HepG2 (cell line): ENCODE results near the gene IL21R. TPM values are rescaled to one million over a fixed set of nuclear protein-coding genes. Genes with fewer than 3 reads are reported as not detected.

ENCODE experiments used
- ATAC-seq: fragments of 200-7000 bp; cut with Tn5 transposase; 3 replicates; pipeline ENCODE4 v1.9.1; 2020; ENCODE audit warnings: mild to moderate bottlenecking, moderate library complexity
- BruUV-seq: library from RNA; stranded (reverse); fragments of 400-500 nt; replicated peaks from 2 replicates; lab custom pipeline; 2021; lab: Mats Ljungman, UMichigan
- CTCF ChIA-PET: fragments of 300-600 bp; formaldehyde crosslinking; extraction: SDS; loops from one replicate; lab custom pipeline; 2021; ENCODE audit warnings: low total read pairs, inconsistent platforms, low intra/inter-chr PET ratio; lab: Yijun Ruan, JAX
- POLR2A ChIA-PET: fragments of 350-600 bp; sonication (Branson Sonifier 250); formaldehyde crosslinking; loops from one replicate; lab custom pipeline; 2020; ENCODE audit warnings: antibody characterized with exemption, inconsistent platforms; lab: Yijun Ruan, JAX
- DNase-seq: peaks from one replicate; pipeline ENCODE4 v3.0.0-alpha.2; 2015; ENCODE audit warnings: low spot score
- FAIRE-seq: peaks from 3 replicates; lab custom pipeline; 2011; peaks lifted over from hg19 to GRCh38; lab: Jason Lieb, UNC
- H2AFZ ChIP-seq: one replicate; pipeline ENCODE4 v1.6.1; 2011; ENCODE audit warnings: low read length, inconsistent platforms
- H3K27ac ChIP-seq: fragments of 300-600 bp; 3 replicates; pipeline ENCODE4 v1.8.0; 2011; ENCODE audit warnings: mixed run types, mild to moderate bottlenecking, mixed read lengths, low read length, inconsistent platforms; ENCODE audit not compliant: insufficient read depth; ENCODE audit errors: extremely low read length
- H3K27me3 ChIP-seq, 2 experiments: fragments of 200-600 bp in 1 of 2; 2 replicates in 1 of 2; 3 replicates in 1 of 2; pipeline versions ENCODE4 v1.6.0 to v1.8.0; 2011; ENCODE audit warnings: low read length in 2 of 2, mild to moderate bottlenecking in 2 of 2, moderate library complexity in 2 of 2, inconsistent platforms in 1 of 2; ENCODE audit not compliant: insufficient read depth in 2 of 2, control insufficient read depth in 1 of 2
- H3K36me3 ChIP-seq, 2 experiments: fragments of 200-600 bp in 1 of 2; replicated peaks in 1 of 2; 2 replicates in 1 of 2; 3 replicates in 1 of 2; pipeline versions ENCODE4 v1.5.1 to v1.8.0; 2011; ENCODE audit warnings: low read length in 2 of 2, inconsistent platforms in 1 of 2; ENCODE audit not compliant: insufficient read depth in 2 of 2, control insufficient read depth in 1 of 2
- H3K4me1 ChIP-seq: 2 replicates; pipeline ENCODE4 v1.5.1; 2012; ENCODE audit warnings: low read length, inconsistent platforms; ENCODE audit not compliant: insufficient read depth
- H3K4me2 ChIP-seq: 2 replicates; pipeline ENCODE4 v1.6.0; 2011; ENCODE audit warnings: low read depth, low read length, inconsistent platforms
- H3K4me3 ChIP-seq, 3 experiments: fragments of 200-600 bp in 1 of 3; sonication (generic), shearing (Covaris generic) in 1 of 3; replicated peaks in 1 of 3; 2 replicates each; pipeline ENCODE4 v1.5.1; 2011 to 2016; ENCODE audit warnings: low read length in 3 of 3, inconsistent platforms in 2 of 3, low read depth in 2 of 3, mild to moderate bottlenecking in 2 of 3, control low read depth in 1 of 3, mixed read lengths in 1 of 3; ENCODE audit not compliant: insufficient read depth in 1 of 3
- H3K79me2 ChIP-seq: one replicate; pipeline ENCODE4 v1.6.1; 2011; ENCODE audit warnings: low read length, inconsistent platforms; ENCODE audit not compliant: insufficient read depth
- H3K9ac ChIP-seq: 2 replicates; pipeline ENCODE4 v1.6.0; 2011; ENCODE audit warnings: mild to moderate bottlenecking, low read depth, low read length, inconsistent platforms; ENCODE audit not compliant: insufficient read depth
- H3K9me3 ChIP-seq: 2 replicates; pipeline ENCODE4 v1.5.1; 2012; ENCODE audit warnings: mild to moderate bottlenecking, low read length
- H4K20me1 ChIP-seq: 2 replicates; pipeline ENCODE4 v1.6.0; 2011; ENCODE audit warnings: inconsistent platforms, mild to moderate bottlenecking, low read length, moderate library complexity; ENCODE audit not compliant: insufficient read depth
- ARHGAP35 ChIP-seq: sonication (generic); formaldehyde crosslinking; IDR thresholded peaks from 2 replicates; pipeline ENCODE4 v1.9.0; 2022; ENCODE audit warnings: mild to moderate bottlenecking, inconsistent platforms, moderate library complexity, missing genetic modification reagents, borderline replicate concordance
- CEBPG ChIP-seq: IDR thresholded peaks from 2 replicates; pipeline ENCODE4 v1.6.1; 2016
- HNRNPH1 ChIP-seq: fragments of 200-400 bp; formaldehyde crosslinking; optimal IDR thresholded peaks from 2 replicates; pipeline ENCODE3; 2017; ENCODE audit warnings: mild to moderate bottlenecking, low read depth, low read length
- KLF13 ChIP-seq: sonication (generic); formaldehyde crosslinking; IDR thresholded peaks from 2 replicates; pipeline ENCODE4 v1.4.0; 2020; ENCODE audit warnings: mild to moderate bottlenecking, missing genetic modification reagents
- PLRG1 ChIP-seq: fragments of 450-650 bp; conservative IDR thresholded peaks from 2 replicates; pipeline ENCODE4 v1.6.1; 2016
- RFXAP ChIP-seq: sonication (generic); formaldehyde crosslinking; IDR thresholded peaks from 2 replicates; pipeline ENCODE4 v1.4.0; 2020; ENCODE audit warnings: missing genetic modification reagents, borderline replicate concordance
- RXRB ChIP-seq: IDR thresholded peaks from 2 replicates; pipeline ENCODE4 v1.6.1; 2016; ENCODE audit warnings: borderline replicate concordance, missing genetic modification reagents, missing compliant biosample characterization
- SMAD1 ChIP-seq: sonication (generic); formaldehyde crosslinking; IDR thresholded peaks from 2 replicates; pipeline ENCODE4 v1.4.0; 2020; ENCODE audit warnings: missing genetic modification reagents, low read depth, mild to moderate bottlenecking, borderline replicate concordance
- ZBTB20 ChIP-seq: sonication (generic); formaldehyde crosslinking; IDR thresholded peaks from 2 replicates; pipeline ENCODE4 v1.8.1; 2023; ENCODE audit warnings: missing genetic modification reagents, low read depth, mild to moderate bottlenecking, borderline replicate concordance
- ZNF24 ChIP-seq: fragments of 450-650 bp; IDR thresholded peaks from 2 replicates; pipeline ENCODE4 v1.6.1; 2017; ENCODE audit warnings: antibody characterized with exemption, mild to moderate bottlenecking
- ZNF317 ChIP-seq: sonication (generic); formaldehyde crosslinking; IDR thresholded peaks from 2 replicates; pipeline ENCODE4 v1.5.0; 2020; ENCODE audit warnings: mild to moderate bottlenecking, missing genetic modification reagents
- ZNF430 ChIP-seq: sonication (generic); formaldehyde crosslinking; IDR thresholded peaks from 2 replicates; pipeline ENCODE4 v1.9.0; 2021; ENCODE audit warnings: mild to moderate bottlenecking, missing genetic modification reagents
- ZNF749 ChIP-seq: sonication (generic); formaldehyde crosslinking; IDR thresholded peaks from 2 replicates; pipeline ENCODE4 v1.8.0; 2022; ENCODE audit warnings: mild to moderate bottlenecking, missing genetic modification reagents, moderate library complexity, borderline replicate concordance
- ZSCAN30 ChIP-seq: sonication (generic); formaldehyde crosslinking; IDR thresholded peaks from 2 replicates; pipeline ENCODE4 v1.5.0; 2020; ENCODE audit warnings: mild to moderate bottlenecking, missing genetic modification reagents
- WGBS: methylation state at CpG from one replicate; pipeline ENCODE4 v1.1.6; 2017; ENCODE audit warnings: low lambda C conversion rate; 5-methylcytosine and 5-hydroxymethylcytosine counted together
- in situ Hi-C: cut with HindIII; loops from 2 replicates; pipeline ENCODE4 v1.10.0; 2017; ENCODE audit warnings: low pct_unique_long_range_greater_than_20kb; ENCODE audit not compliant: extremely low pct_ligation_motif_present
- intact Hi-C: fragments of 100-400 bp; cut with micrococcal nuclease; formaldehyde crosslinking; loops from one replicate; pipeline ENCODE4 v1.10.0; 2022; ENCODE audit not compliant: unreplicated experiment
- polyA plus RNA-seq, 8 experiments: library from polyadenylated mRNA; depleted of rRNA in 3 of 8; stranded (reverse) in 7 of 8; unstranded in 1 of 8; fragments of >200 nt; fragmentation: Illumina TruSeq in 4 of 8; extraction: Trizol in 4 of 8; gene quantifications; 2 replicates each; pipeline versions ENCODE4 v1.2.1 to v1.2.3, GENCODE V29; 2011 to 2016; ENCODE audit warnings: low read depth in 4 of 8, missing spikeins in 1 of 8, mixed read lengths in 1 of 8; ENCODE audit not compliant: insufficient read depth in 1 of 8
- total RNA-seq, 5 experiments: library from RNA; depleted of rRNA; stranded (reverse); fragments of >200 nt; fragmentation: Illumina TruSeq; extraction: Trizol; gene quantifications; 2 replicates each; pipeline ENCODE4 v1.2.3, GENCODE V29; 2016; ENCODE audit warnings: low read depth in 1 of 5
- TF ChIP-seq, protein P1 (sequence below): sonication (generic); formaldehyde crosslinking; IDR thresholded peaks from 2 replicates; pipeline ENCODE4 v1.4.0; 2020; ENCODE audit warnings: missing genetic modification reagents
- TF ChIP-seq, protein P2 (sequence below): sonication (generic); formaldehyde crosslinking; IDR thresholded peaks from 2 replicates; pipeline ENCODE4 v1.9.0; 2021; ENCODE audit warnings: missing genetic modification reagents, mild to moderate bottlenecking, borderline replicate concordance

Gene IL21R
- total and polyA plus RNA-seq, 2 of the 13 experiments (the other 11 are each of a cell fraction or from before 2014, with no cell fraction given), result 0.49 to 0.64 TPM

DNA sequence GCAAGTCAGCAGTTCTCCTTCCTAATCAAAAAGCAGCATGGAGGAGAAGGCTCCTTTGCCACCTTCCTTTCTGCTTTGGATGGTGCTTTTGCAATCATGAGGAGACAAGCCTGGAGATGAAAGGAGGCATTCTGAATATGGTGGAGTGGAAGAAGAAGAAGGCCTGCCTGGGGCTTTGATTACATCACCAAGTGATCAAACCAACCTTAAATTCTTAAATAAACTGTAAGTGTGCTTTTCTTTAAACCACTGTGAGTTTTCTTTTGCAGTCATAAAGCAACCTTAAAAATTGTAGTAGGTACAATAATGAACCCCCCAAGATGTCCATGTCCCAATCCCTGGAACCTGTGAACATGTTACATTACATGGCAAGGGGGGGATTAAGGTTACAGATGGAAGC, 31.7 kb upstream of the IL21R start:
- Histone ChIP-seq H3K36me3 (no peaks in the 10 kb centered on the region), H2AFZ (no peak overlapping the region), H4K20me1 (0 out of 2 replicates have a peak, but pooled peaks cover 2% of the 10 kb centered on the region), H3K9me3 (no peaks in the 10 kb centered on the region), H3K4me1 (peaks cover 49% of the 10 kb centered on the region), H3K4me3 (no peak overlapping the region), H3K27me3 (no peaks in the 10 kb centered on the region), H3K79me2 (no peaks in the 10 kb centered on the region), H3K4me2 (no peak overlapping the region), H3K27ac (no peak overlapping the region), H3K9ac (no peak overlapping the region)
- no peak for ATAC-seq
- DNase-seq, result no peak
- no peak for FAIRE-seq
- TF ChIP-seq CEBPG (CRISPR knock-in tag) (no peak), ZNF317 (CRISPR knock-in tag) (0 out of 2 replicates have a peak, but pooled peaks have one; percentile 8)
- intact Hi-C loops, result no loop called here
- in situ Hi-C loops, result no loop called here
- ChIA-PET CTCF (interaction anchor here (2.2 kb wide), 1 partner anchor 135 kb away, joined by 7 read pairs; no protein-coding TSS in a partner anchor), POLR2A (interaction anchor here (1.1 kb wide), 1 partner anchor 167 kb away, joined by 5 read pairs; the partner anchor contains the start of gene KDM8)
- BruUV-seq, result no TSS peak

DNA sequence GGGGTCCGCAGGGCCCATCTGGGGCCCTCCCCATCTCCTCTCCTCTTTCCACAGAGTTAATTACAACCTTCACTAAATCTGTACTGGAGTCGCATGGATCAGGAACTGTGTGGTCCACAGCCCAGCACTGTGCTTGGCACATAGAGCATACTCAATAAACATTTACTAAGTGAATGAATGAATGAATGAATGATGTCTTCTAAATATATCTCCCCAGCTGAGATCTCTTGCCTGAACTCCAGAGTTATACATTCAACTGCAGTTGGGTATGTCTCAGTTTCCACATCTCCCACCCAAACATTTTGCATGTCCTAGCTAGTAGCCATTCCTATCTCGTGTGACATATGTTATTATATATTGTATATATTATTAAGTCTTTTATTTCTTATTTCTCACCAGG, 28.7 kb upstream of the IL21R start:
- Histone ChIP-seq H3K4me2 (no peak overlapping the region), H3K27me3 (no peaks in the 10 kb centered on the region; a peak in 1 of 5 replicates), H3K27ac (no peak overlapping the region), H3K36me3 (no peaks in the 10 kb centered on the region), H3K4me3 (no peak overlapping the region), H4K20me1 (no peaks in the 10 kb centered on the region), H3K9ac (no peak overlapping the region), H3K79me2 (no peaks in the 10 kb centered on the region), H3K9me3 (no peaks in the 10 kb centered on the region), H2AFZ (no peak overlapping the region), H3K4me1 (peaks cover 26% of the 10 kb centered on the region)
- no peak for FAIRE-seq
- no TSS peak for BruUV-seq
- no peak for DNase-seq
- CTCF ChIA-PET, result no interaction called here
- ATAC-seq, result no peak
- 43% methylated on average over 3 of the region's 3 CpGs for WGBS
- POLR2A ChIA-PET, result no interaction called here
- intact Hi-C loops, result no loop called here
- in situ Hi-C loops, result no loop called here
- TF ChIP-seq SMAD1 (CRISPR knock-in tag) (no peak), HNRNPH1 (no peak), ZNF430 (CRISPR knock-in tag) (no peak), ZNF749 (CRISPR knock-in tag) (no peak), RFXAP (CRISPR knock-in tag) (no peak), KLF13 (CRISPR knock-in tag) (no peak), ZSCAN30 (CRISPR knock-in tag) (no peak), PLRG1 (no peak), ZBTB20 (CRISPR knock-in tag) (no peak), RXRB (no peak), ZNF24 (no peak), ARHGAP35 (no peak)
- TF ChIP-seq, protein P1, sequence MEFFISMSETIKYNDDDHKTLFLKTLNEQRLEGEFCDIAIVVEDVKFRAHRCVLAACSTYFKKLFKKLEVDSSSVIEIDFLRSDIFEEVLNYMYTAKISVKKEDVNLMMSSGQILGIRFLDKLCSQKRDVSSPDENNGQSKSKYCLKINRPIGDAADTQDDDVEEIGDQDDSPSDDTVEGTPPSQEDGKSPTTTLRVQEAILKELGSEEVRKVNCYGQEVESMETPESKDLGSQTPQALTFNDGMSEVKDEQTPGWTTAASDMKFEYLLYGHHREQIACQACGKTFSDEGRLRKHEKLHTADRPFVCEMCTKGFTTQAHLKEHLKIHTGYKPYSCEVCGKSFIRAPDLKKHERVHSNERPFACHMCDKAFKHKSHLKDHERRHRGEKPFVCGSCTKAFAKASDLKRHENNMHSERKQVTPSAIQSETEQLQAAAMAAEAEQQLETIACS (CRISPR knock-in tag), result no peak
- TF ChIP-seq, protein P2, sequence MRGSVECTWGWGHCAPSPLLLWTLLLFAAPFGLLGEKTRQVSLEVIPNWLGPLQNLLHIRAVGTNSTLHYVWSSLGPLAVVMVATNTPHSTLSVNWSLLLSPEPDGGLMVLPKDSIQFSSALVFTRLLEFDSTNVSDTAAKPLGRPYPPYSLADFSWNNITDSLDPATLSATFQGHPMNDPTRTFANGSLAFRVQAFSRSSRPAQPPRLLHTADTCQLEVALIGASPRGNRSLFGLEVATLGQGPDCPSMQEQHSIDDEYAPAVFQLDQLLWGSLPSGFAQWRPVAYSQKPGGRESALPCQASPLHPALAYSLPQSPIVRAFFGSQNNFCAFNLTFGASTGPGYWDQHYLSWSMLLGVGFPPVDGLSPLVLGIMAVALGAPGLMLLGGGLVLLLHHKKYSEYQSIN (CRISPR knock-in tag), result no peak
